OCI-LY1 (cell line): ENCODE measurements around the gene NT5M.

Experiments
- H2AFZ ChIP-seq: fragments of 200-600 bp; sonication (generic), shearing (Covaris generic); 2 replicates; pipeline ENCODE4 v1.6.0; 2014; ENCODE audit warnings: antibody characterized with exemption, mild to moderate bottlenecking, low read length
- H3F3A ChIP-seq: fragments of 200-600 bp; sonication (generic), shearing (Covaris generic); 2 replicates; pipeline ENCODE4 v1.6.0; 2014; ENCODE audit warnings: mild to moderate bottlenecking, antibody characterized with exemption, low read length, moderate library complexity; ENCODE audit not compliant: insufficient read depth
- H3K27ac ChIP-seq: fragments of 200-600 bp; sonication (generic); 2 replicates; pipeline ENCODE4 v1.5.1; 2014; ENCODE audit warnings: low read length, mixed run types, mild to moderate bottlenecking, low read depth; ENCODE audit not compliant: poor library complexity, severe bottlenecking
- H3K27me3 ChIP-seq: fragments of 200-600 bp; sonication (generic); 2 replicates; pipeline ENCODE4 v1.6.0; 2014; ENCODE audit warnings: antibody characterized with exemption, mild to moderate bottlenecking, low read length, moderate library complexity; ENCODE audit not compliant: insufficient read depth
- H3K36me3 ChIP-seq: fragments of 200-600 bp; sonication (generic); 2 replicates; pipeline ENCODE4 v1.6.1; 2014; ENCODE audit warnings: mild to moderate bottlenecking, antibody characterized with exemption, low read length, moderate library complexity, mixed read lengths; ENCODE audit not compliant: insufficient read depth
- H3K4me1 ChIP-seq: fragments of 200-600 bp; sonication (generic); 2 replicates; pipeline ENCODE4 v1.5.1; 2014; ENCODE audit warnings: mild to moderate bottlenecking, low read length, moderate library complexity; ENCODE audit not compliant: insufficient read depth, severe bottlenecking
- H3K4me2 ChIP-seq: fragments of 200-600 bp; sonication (generic), shearing (Covaris generic); 2 replicates; pipeline ENCODE4 v1.6.1; 2014; ENCODE audit warnings: low read length
- H3K4me3 ChIP-seq: fragments of 200-600 bp; sonication (generic); 2 replicates; pipeline ENCODE4 v1.5.1; 2014; ENCODE audit warnings: low read length, low read depth, mild to moderate bottlenecking, mixed read lengths; ENCODE audit not compliant: poor library complexity, severe bottlenecking
- H3K79me2 ChIP-seq: fragments of 200-600 bp; shearing (Covaris generic); 2 replicates; pipeline ENCODE4 v1.6.1; 2016; ENCODE audit warnings: mixed run types, low read length, mixed read lengths; ENCODE audit not compliant: insufficient read depth
- H3K9ac ChIP-seq: fragments of 200-600 bp; sonication (generic), shearing (Covaris generic); 2 replicates; pipeline ENCODE4 v1.6.1; 2014; ENCODE audit warnings: mild to moderate bottlenecking, low read length, mixed read lengths
- H3K9me2 ChIP-seq: fragments of 200-600 bp; sonication (generic), shearing (Covaris generic); 2 replicates; pipeline ENCODE4 v1.6.1; 2014; ENCODE audit warnings: low read depth, mild to moderate bottlenecking, low read length, mixed read lengths
- H3K9me3 ChIP-seq: fragments of 200-600 bp; shearing (Covaris generic); 2 replicates; pipeline ENCODE4 v1.6.1; 2014; ENCODE audit warnings: low read length, mixed read lengths
- H4K20me1 ChIP-seq: fragments of 200-600 bp; sonication (generic), shearing (Covaris generic); 2 replicates; pipeline ENCODE4 v1.6.0; 2016; ENCODE audit warnings: mild to moderate bottlenecking, low read length; ENCODE audit not compliant: insufficient read depth
- EZH2 ChIP-seq: fragments of 200-600 bp; sonication (generic), shearing (Covaris generic); IDR thresholded peaks from 2 replicates; pipeline ENCODE4 v1.8.0; 2017; ENCODE audit warnings: borderline replicate concordance, mixed run types, mild to moderate bottlenecking, antibody characterized with exemption, low read length, moderate library complexity, mixed read lengths
- TF ChIP-seq, protein P1 (sequence below): fragments of 200-600 bp; sonication (generic), shearing (Covaris generic); IDR thresholded peaks from 2 replicates; pipeline ENCODE4 v1.5.1; 2017; ENCODE audit warnings: mild to moderate bottlenecking, antibody characterized with exemption, low read length, moderate library complexity, mixed read lengths

NT5M gene

GRCh38 chr17:17349724-17350106 is 46.5 kb downstream of the NT5M start:
- H3K9me3 ChIP-seq, result no peaks in the 10 kb centered on the region
- H3K27me3 ChIP-seq, result no peaks in the 10 kb centered on the region; the same call in 1 of the 2 replicates
- no peaks in the 10 kb centered on the region for H3F3A ChIP-seq
- no peaks in the 10 kb centered on the region for H3K4me1 ChIP-seq
- no peak for TF ChIP-seq EZH2
- TF ChIP-seq, protein P1, sequence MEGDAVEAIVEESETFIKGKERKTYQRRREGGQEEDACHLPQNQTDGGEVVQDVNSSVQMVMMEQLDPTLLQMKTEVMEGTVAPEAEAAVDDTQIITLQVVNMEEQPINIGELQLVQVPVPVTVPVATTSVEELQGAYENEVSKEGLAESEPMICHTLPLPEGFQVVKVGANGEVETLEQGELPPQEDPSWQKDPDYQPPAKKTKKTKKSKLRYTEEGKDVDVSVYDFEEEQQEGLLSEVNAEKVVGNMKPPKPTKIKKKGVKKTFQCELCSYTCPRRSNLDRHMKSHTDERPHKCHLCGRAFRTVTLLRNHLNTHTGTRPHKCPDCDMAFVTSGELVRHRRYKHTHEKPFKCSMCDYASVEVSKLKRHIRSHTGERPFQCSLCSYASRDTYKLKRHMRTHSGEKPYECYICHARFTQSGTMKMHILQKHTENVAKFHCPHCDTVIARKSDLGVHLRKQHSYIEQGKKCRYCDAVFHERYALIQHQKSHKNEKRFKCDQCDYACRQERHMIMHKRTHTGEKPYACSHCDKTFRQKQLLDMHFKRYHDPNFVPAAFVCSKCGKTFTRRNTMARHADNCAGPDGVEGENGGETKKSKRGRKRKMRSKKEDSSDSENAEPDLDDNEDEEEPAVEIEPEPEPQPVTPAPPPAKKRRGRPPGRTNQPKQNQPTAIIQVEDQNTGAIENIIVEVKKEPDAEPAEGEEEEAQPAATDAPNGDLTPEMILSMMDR, result no peak
- H3K79me2 ChIP-seq, result no peaks in the 10 kb centered on the region
- no peak overlapping the region for H3K27ac ChIP-seq
- no peak overlapping the region for H2AFZ ChIP-seq
- no peaks in the 10 kb centered on the region for H3K9me2 ChIP-seq
- no peak overlapping the region for H3K9ac ChIP-seq
- H3K4me2 ChIP-seq, result no peak overlapping the region
- no peaks in the 10 kb centered on the region; the same call in 1 of the 2 replicates for H3K36me3 ChIP-seq
- no peak overlapping the region for H3K4me3 ChIP-seq
- H4K20me1 ChIP-seq, result no peaks in the 10 kb centered on the region

- Histone ChIP-seq H4K20me1 (no peaks in the 10 kb centered on the region), H3K4me1 (no peaks in the 10 kb centered on the region), H3K4me2 (no peak overlapping the region), H3K9ac (no peak overlapping the region), H3K79me2 (no peaks in the 10 kb centered on the region), H3K27me3 (no peaks in the 10 kb centered on the region; the same call in 1 of the 2 replicates), H3K9me2 (no peaks in the 10 kb centered on the region), H3F3A (no peaks in the 10 kb centered on the region), H3K4me3 (no peak overlapping the region), H3K27ac (no peak overlapping the region), H3K36me3 (no peaks in the 10 kb centered on the region), H2AFZ (no peak overlapping the region), H3K9me3 (no peaks in the 10 kb centered on the region)
- TF ChIP-seq EZH2, result no peak
- TF ChIP-seq, protein P1, result no peak
These were observed 47.5 kb downstream of the NT5M start for GRCh38 chr17:17350491-17351355.

GRCh38 chr17:17351356-17351891 is 48.3 kb downstream of the NT5M start:
- no peaks in the 10 kb centered on the region for H3K4me1 ChIP-seq
- no peak overlapping the region for H2AFZ ChIP-seq
- no peaks in the 10 kb centered on the region for H3K9me2 ChIP-seq
- no peak overlapping the region for H3K4me2 ChIP-seq
- H3K79me2 ChIP-seq, result no peaks in the 10 kb centered on the region
- H3F3A ChIP-seq, result no peaks in the 10 kb centered on the region
- H3K9me3 ChIP-seq, result no peaks in the 10 kb centered on the region
- no peaks in the 10 kb centered on the region for H3K36me3 ChIP-seq
- no peaks in the 10 kb centered on the region; the same call in 1 of the 2 replicates for H3K27me3 ChIP-seq
- no peak for TF ChIP-seq EZH2
- TF ChIP-seq, protein P1, result no peak
- no peak overlapping the region for H3K9ac ChIP-seq
- H3K27ac ChIP-seq, result no peak overlapping the region
- no peaks in the 10 kb centered on the region for H4K20me1 ChIP-seq
- H3K4me3 ChIP-seq, result no peak overlapping the region
